HG03280 (cell line): Measurements from ENCODE around the gene B9D1.
"Not testable (repeated sequence)": the region's sequence is repeated elsewhere in the genome, so short reads cannot be mapped to it uniquely, and the experiment has no call there.

Experiments used
- ATAC-seq: cut with Tn5 transposase; IDR thresholded peaks from one replicate; pipeline ENCODE4 v1.9.1; 2021; ENCODE audit warnings: mild to moderate bottlenecking, moderate library complexity; ENCODE audit not compliant: unreplicated experiment

Gene B9D1

GRCh38 chr17:19361326-19361725 is 1.2 kb downstream of the B9D1 start:
- no peak for ATAC-seq

- ATAC-seq: no peak
Measured at GRCh38 chr17:19360772-19361171, 1.8 kb downstream of the B9D1 start.

GRCh38 chr17:19359856-19360255 is 2.7 kb downstream of the B9D1 start:
- ATAC-seq: no peak

GRCh38 chr17:19359151-19359550 is 3.4 kb downstream of the B9D1 start:
- ATAC-seq: no peak

- no peak for ATAC-seq
Measured at GRCh38 chr17:19357761-19358160, 4.8 kb downstream of the B9D1 start.

- no peak for ATAC-seq
Measured at GRCh38 chr17:19357351-19357750, 5.2 kb downstream of the B9D1 start.

- ATAC-seq: no peak
Measured at GRCh38 chr17:19354748-19355147, 7.8 kb downstream of the B9D1 start.

- not testable (repeated sequence) for ATAC-seq
Measured at GRCh38 chr17:19353401-19353800, 9.1 kb downstream of the B9D1 start.

GRCh38 chr17:19348806-19349205 is 13.7 kb downstream of the B9D1 start:
- no peak for ATAC-seq

GRCh38 chr17:19348081-19348650 is 14.4 kb downstream of the B9D1 start:
- no peak for ATAC-seq

- ATAC-seq: no peak
Measured at GRCh38 chr17:19347323-19348080, 15.0 kb downstream of the B9D1 start.

- ATAC-seq: no peak
Measured at GRCh38 chr17:19346351-19347255, 15.9 kb downstream of the B9D1 start.

- ATAC-seq: no peak
Measured at GRCh38 chr17:19345486-19346350, 16.8 kb downstream of the B9D1 start.

- no peak for ATAC-seq
Measured at GRCh38 chr17:19345067-19345460, 17.5 kb downstream of the B9D1 start.

- ATAC-seq: no peak
Measured at GRCh38 chr17:19344311-19345066, 18.0 kb downstream of the B9D1 start.

GRCh38 chr17:19343671-19344151 is 18.8 kb downstream of the B9D1 start:
- ATAC-seq: no peak

GRCh38 chr17:19343256-19343630 is 19.3 kb downstream of the B9D1 start:
- no peak for ATAC-seq

- no peak for ATAC-seq
Measured at GRCh38 chr17:19342611-19343255, 19.8 kb downstream of the B9D1 start.
